Epithelial cell of esophagus (primary cell): Measurements from ENCODE around the gene RNPS1.

Experiments used
- DNase-seq: peaks from one replicate; pipeline ENCODE4 v3.0.0; 2010; ENCODE audit warnings: low read depth
- H3K4me3 ChIP-seq: 2 replicates; pipeline ENCODE4 v1.5.1; 2011; ENCODE audit warnings: mild to moderate bottlenecking, low read length, control low read depth
- TF ChIP-seq, protein P1 (sequence below): IDR thresholded peaks from 2 replicates; pipeline ENCODE4 v1.5.1; 2011; ENCODE audit warnings: low read depth, mild to moderate bottlenecking, low read length, control low read depth, inconsistent platforms; ENCODE audit not compliant: insufficient read depth; ENCODE audit errors: missing control alignments

RNPS1 gene

DNA sequence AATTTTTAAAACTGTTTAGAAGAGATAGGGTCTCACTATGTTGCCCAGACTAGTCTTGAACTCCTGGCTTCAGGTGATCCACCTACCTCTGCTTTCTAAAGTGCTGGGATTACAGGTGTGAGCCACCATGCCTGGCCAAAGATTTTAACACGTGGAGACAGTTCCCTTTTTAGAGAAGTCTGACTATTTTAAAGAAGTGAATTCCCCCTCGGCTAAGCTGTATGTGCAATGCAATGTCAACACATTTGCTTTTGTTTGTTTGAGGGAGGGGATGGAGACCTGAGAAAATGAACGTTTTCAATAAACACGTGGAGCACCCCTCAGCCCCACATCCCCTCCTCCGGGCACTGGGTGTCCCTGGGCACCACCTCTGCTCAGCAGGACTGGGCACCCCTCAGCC, 14.3 kb upstream of the RNPS1 start:
- TF ChIP-seq, protein P1, sequence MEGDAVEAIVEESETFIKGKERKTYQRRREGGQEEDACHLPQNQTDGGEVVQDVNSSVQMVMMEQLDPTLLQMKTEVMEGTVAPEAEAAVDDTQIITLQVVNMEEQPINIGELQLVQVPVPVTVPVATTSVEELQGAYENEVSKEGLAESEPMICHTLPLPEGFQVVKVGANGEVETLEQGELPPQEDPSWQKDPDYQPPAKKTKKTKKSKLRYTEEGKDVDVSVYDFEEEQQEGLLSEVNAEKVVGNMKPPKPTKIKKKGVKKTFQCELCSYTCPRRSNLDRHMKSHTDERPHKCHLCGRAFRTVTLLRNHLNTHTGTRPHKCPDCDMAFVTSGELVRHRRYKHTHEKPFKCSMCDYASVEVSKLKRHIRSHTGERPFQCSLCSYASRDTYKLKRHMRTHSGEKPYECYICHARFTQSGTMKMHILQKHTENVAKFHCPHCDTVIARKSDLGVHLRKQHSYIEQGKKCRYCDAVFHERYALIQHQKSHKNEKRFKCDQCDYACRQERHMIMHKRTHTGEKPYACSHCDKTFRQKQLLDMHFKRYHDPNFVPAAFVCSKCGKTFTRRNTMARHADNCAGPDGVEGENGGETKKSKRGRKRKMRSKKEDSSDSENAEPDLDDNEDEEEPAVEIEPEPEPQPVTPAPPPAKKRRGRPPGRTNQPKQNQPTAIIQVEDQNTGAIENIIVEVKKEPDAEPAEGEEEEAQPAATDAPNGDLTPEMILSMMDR, result no peak
- H3K4me3 ChIP-seq, result no peak overlapping the region
- no peak for DNase-seq

DNA sequence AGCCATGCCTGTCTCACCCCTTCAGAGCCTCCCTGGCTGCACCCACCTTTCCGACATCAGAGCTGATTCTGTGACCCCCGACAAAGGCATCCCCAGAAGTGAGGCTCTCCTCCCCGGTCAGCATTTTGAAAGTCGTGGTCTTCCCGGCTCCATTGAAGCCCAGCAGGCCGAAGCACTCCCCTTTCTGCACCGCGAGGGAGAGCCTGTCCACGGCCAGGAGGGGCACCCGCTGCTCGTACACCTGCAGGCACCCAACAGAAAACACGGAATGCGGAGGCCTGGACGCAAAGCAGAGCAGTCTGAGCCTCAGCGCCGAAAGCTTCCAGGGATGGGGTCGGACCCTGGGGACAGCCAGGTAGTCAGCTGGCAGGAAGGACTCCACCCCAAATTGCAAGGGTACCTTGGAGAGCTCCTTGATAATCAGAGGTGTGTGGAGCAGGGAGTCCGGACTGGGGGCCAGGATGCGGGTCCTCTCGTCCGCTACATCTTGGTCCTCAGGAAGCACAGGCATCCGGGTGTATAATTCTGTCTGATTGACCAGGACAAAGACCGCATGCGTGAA, 13.1 kb upstream of the RNPS1 start:
- no peak overlapping the region for H3K4me3 ChIP-seq
- TF ChIP-seq, protein P1, result no peak
- no peak for DNase-seq

DNA sequence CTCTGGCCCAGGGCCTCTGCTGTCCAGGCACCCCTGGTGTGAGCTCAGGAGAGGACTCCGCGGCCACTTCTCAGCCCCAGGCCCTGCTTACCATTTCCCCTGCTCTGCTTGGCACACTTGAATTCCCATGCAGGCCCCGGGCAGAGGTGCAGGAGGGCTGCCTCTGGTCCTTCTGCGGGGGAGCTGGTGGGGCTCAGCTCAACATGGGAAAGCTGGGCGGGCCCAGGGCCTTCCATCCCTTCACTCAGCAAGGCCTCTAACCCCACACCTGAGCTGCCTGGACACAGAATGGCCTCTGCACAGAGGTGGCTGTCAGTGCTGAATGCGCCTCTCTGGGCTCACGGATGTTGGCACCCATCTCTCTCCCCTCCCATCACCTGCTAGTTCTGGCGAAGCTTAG, 12.5 kb upstream of the RNPS1 start:
- H3K4me3 ChIP-seq, result no peak overlapping the region
- no peak for DNase-seq
- TF ChIP-seq, protein P1, result no peak

DNA sequence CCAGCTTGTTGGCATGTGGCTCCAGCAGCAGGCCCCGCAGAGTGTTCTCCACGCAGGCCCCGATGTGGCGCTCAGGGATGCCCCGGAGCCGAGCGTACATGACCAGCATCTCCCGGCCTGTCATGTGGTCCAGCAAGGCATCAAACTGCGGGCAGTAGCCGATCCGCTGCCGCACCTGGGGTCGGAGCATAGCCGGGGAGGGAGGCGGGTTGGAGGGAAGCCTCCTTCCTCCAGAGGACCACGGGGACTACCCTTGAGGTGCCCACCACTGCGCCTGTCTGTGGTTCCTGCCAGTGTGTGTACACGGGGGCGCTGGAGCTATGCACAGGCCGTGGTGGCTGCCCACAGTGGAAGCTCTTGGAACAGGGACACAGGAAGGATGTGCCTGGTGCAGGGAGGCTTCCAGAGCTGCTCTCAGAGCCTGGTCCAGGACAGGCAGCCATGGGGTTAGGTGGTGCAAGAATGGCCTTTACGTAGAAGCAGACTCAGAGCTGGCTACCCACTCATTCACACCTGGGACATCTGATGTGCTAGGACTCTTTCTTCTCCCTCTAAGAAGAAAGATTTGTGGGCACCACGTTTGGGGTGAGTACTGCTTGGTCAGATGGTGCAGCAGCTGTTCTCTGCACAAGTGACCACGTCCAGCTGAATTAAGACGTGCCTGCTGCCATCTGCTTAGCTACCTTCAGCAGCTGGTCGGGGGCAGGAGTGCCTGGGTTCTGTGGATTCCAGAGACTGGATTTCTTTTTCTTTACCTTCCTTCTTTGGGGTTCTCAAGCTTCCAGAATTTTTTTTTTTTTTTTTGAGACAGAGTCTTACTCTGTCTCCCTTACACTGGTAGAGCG, 11.3 kb upstream of the RNPS1 start:
- TF ChIP-seq, protein P1, result no peak
- DNase-seq, result no peak

DNA sequence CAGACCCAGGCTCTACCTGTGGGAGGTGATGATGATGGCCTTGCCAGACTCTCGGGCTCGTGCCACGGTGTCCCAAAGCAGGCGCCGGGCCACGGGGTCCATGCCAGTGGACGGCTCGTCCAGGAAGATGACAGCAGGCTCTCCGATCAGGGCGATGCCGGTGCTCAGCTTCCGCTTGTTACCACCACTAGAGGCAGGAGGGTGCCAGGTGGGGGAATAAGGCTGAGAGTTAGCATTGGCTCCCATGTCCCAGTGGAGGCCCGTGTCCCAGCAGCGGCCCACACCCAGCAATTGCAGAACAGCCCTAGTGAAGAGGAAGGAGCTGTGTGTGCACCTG, 10.3 kb upstream of the RNPS1 start:
- TF ChIP-seq, protein P1, result peak; percentile 15

More for the DNA sequence above, 11.3 kb upstream of the RNPS1 start:
- no peak overlapping the region for H3K4me3 ChIP-seq

DNA sequence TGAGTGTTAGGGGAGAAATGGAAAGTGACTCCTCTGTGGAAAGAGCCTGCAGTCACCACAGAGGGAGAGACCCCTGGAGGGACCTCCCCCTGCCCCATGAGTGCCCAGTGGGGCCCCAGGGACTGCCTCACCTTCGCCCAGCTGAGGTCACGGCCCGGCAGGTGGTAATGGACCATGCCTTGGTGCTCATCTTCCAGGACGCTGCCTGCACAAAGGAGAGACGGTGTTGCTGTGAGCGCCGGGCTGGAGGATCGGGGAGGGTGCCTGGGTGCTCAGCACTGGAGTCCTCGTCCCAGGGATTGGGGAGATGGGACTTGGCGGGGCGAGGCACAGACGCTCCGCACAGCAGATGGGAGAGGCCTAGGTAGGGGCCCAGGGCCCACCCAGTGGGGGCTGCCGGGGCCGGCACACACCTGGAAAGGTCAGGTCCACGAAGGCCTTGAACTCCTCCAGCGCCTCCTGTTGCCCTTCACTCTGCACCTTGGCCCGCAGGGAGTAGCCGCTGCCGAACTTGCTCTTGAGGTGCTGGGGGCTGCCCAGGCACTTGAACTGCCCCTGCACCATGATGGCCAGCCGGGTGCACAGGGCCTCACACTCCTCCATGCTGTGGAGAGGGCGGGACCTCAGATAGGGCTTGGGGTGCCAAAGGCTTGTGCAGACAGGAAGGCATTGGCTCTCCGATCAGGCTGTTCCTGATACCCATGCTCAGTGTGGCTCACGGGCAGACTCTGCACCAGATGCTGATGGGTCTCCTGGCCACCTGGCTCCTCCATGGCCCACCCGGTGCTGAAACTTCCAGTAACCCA, 9.7 kb upstream of the RNPS1 start:
- TF ChIP-seq, protein P1, result no peak
- no peak for DNase-seq
- no peak overlapping the region for H3K4me3 ChIP-seq

More for the DNA sequence above, 10.3 kb upstream of the RNPS1 start:
- no peak overlapping the region for H3K4me3 ChIP-seq
- DNase-seq, result no peak
